Gastrocnemius medialis (tissue), 4 donors: ENCODE data around the gene SLC1A2. TPM values are rescaled to one million over a fixed set of nuclear protein-coding genes. Genes with fewer than 3 reads are reported as not detected.

ENCODE experiments used
- ATAC-seq, 2 donors: fragments of 150-250 bp; one replicate each; pipeline ENCODE4 v1.9.1; 2016
- DNase-seq, 2 donors: peaks; one replicate each; pipeline ENCODE4 v3.0.0-alpha.2; 2019
- H3K27ac ChIP-seq, 4 donors: fragments of 200-600 bp; sonication (generic); 1 replicate in 1 of 4; 2 replicates in 3 of 4; pipeline ENCODE4 v1.5.1; 2016 to 2018; ENCODE audit warnings: mild to moderate bottlenecking in 2 of 4, moderate library complexity in 1 of 4
- H3K27me3 ChIP-seq, 3 donors: fragments of 200-600 bp; sonication (generic) in 2 of 3; 1 replicate in 1 of 3; 2 replicates in 2 of 3; pipeline versions ENCODE4 v1.5.1 to v1.6.0; 2016 to 2019; ENCODE audit warnings: mild to moderate bottlenecking in 1 of 3, moderate library complexity in 1 of 3
- H3K36me3 ChIP-seq, 2 donors: fragments of 200-600 bp; sonication (generic) in 1 of 2; one replicate each; pipeline ENCODE4 v1.5.1; 2017 to 2018
- H3K4me1 ChIP-seq, 2 donors: fragments of 200-600 bp; sonication (generic) in 1 of 2; one replicate each; pipeline ENCODE4 v1.5.1; 2016 to 2017; ENCODE audit warnings: mild to moderate bottlenecking in 2 of 2
- H3K4me3 ChIP-seq, 4 donors: fragments of 200-600 bp; sonication (generic) in 3 of 4; 1 replicate in 1 of 4; 2 replicates in 3 of 4; pipeline ENCODE4 v1.5.1; 2016 to 2019; ENCODE audit warnings: mild to moderate bottlenecking in 2 of 4
- H3K9me3 ChIP-seq, 3 donors: fragments of 200-600 bp; sonication (generic) in 2 of 3; 1 replicate in 1 of 3; 2 replicates in 2 of 3; pipeline ENCODE4 v1.5.1; 2016 to 2019
- CTCF ChIP-seq, 5 experiments: fragments of 450-650 bp in 3 of 5; fragments of 200-600 bp in 2 of 5; sonication (generic) in 2 of 5; IDR thresholded peaks in 4 of 5; conservative IDR thresholded peaks in 1 of 5; 1 replicate in 4 of 5; 2 replicates in 1 of 5; pipeline ENCODE4 v1.5.1; 2016 to 2019; ENCODE audit warnings: antibody characterized with exemption in 5 of 5, mild to moderate bottlenecking in 3 of 5, moderate library complexity in 3 of 5
- POLR2A ChIP-seq, 2 donors: fragments of 450-650 bp; IDR thresholded peaks; one replicate each; pipeline ENCODE4 v1.6.1; 2017; ENCODE audit warnings: antibody characterized with exemption in 2 of 2, mild to moderate bottlenecking in 2 of 2, moderate library complexity in 2 of 2
- in situ Hi-C, 4 donors: fragments of 200-750 bp; cut with MboI; loops; one replicate each; pipeline versions ENCODE4 v1.15.0 to v1.8.0; 2017; ENCODE audit warnings: low sequenced_read_pairs in 4 of 4
- intact Hi-C: fragments of 100-400 bp; cut with DNase I; formaldehyde crosslinking; loops from one replicate; pipeline ENCODE4 v1.15.1; 2023; ENCODE audit warnings: low total_unique reads
- total RNA-seq, 4 donors: library from RNA; depleted of rRNA; stranded (reverse); fragments of >200 nt; gene quantifications; one replicate each; pipeline versions ENCODE4 v1.1.0 to v1.2.3, GENCODE V29; 2016

Gene SLC1A2
- total RNA-seq, 4 donors from 2014 or later = 0.15 to 1.1 (median 0.52) TPM

DNA sequence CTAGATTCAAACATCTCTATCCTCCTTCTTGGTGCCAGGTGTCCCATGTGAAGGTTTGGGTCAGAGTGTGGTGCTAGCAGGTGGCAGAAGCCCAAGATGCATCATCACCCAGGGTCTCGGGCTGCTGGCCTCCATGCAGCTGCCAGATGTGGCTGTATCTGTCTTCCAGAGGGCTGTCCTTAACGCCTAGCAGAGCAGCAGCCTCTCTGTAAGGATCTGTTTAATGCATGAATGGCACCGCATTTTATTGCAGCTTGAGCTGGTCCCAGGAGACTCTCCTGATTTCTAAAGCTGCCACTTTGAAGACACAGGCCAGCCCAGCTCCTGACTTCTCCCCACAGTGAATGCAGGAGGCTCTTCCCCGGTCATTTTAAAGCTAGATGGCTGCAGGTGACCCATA lies 26.3 kb downstream of the SLC1A2 start:
- no peak for DNase-seq
- Histone ChIP-seq H3K4me1 (peaks cover 3 to 4% of the 10 kb centered on the region in 2 donors), H3K4me3 (no peak overlapping the region), H3K9me3 (no peaks in the 10 kb centered on the region), H3K27ac (no peak overlapping the region), H3K36me3 (no peaks in the 10 kb centered on the region), H3K27me3 (no peaks in the 10 kb centered on the region)
- intact Hi-C loops (loop anchor here (5.0 kb wide), 3 partner anchors 156 to 806 kb away; no protein-coding TSS in a partner anchor), in situ Hi-C loops (loop anchor here in 2 of 4 donors (5.0 to 25.0 kb wide), 4 partner anchors 148 to 806 kb away; no protein-coding TSS in a partner anchor)
- TF ChIP-seq CTCF (IDR thresholded peaks at IDR 0.05 in 4 of 5, conservative IDR thresholded peaks at IDR 0.05 in 1 of 5) (no peak), POLR2A (IDR thresholded peaks at IDR 0.05) (no peak)
- ATAC-seq = no peak

DNA sequence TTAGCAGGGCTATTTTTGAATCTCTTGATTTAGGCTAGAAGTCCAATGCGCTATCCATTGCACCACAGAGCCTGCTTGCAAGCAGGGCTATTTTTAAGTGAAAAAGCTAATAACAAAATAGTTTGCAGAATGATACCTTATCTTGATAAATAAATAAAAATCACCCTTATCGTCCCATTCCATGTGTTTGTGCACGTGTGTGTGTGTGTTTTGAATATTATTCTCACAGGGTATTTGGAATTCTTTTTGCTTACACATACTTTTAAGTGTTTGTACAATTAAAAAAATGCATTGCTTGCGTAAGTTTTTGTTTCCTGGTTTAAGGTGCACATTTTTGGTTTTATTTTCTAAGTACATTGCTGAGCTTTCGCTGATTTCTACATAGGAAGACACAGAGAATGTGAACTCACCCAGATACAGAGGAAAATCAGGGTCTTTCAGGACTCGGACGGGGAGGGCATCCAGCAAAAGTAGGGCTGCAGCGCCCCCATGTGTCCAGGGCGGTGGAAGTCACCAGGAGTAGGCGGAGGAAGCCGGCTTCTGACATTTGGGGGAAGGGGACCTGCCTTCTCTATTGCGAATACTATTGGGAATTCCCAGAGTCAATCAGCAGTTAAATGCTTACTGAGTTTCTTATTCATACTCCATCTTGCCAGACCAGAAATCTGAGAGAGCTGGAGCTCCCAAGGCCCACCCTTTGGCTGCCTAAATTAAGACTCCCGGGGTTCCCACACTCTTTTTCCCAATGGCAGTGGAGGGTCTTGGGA lies 27.3 kb downstream of the SLC1A2 start:
- TF ChIP-seq POLR2A (IDR thresholded peaks at IDR 0.05) (no peak), CTCF (IDR thresholded peaks at IDR 0.05 in 4 of 5, conservative IDR thresholded peaks at IDR 0.05 in 1 of 5) (peak; percentile 80 to 88 (median 83))
- H3K9me3 ChIP-seq = no peaks in the 10 kb centered on the region
- peaks cover 3 to 4% of the 10 kb centered on the region in 2 donors for H3K4me1 ChIP-seq
- DNase-seq (peak; percentile 26 to 52), ATAC-seq (peak; percentile 61 to 65)
- peak overlapping the region in 1 of 4 donors; percentile 29 for H3K4me3 ChIP-seq
- H3K27me3 ChIP-seq = no peaks in the 10 kb centered on the region
- in situ Hi-C loops = loop anchor here in 2 of 4 donors (5.0 to 25.0 kb wide), 4 partner anchors 147 to 805 kb away; no protein-coding TSS in a partner anchor
- no peak overlapping the region for H3K27ac ChIP-seq
- intact Hi-C loops = loop anchor here (1.0 to 5.0 kb wide), 4 partner anchors 155 to 805 kb away; no protein-coding TSS in a partner anchor
- H3K36me3 ChIP-seq = no peaks in the 10 kb centered on the region

DNA sequence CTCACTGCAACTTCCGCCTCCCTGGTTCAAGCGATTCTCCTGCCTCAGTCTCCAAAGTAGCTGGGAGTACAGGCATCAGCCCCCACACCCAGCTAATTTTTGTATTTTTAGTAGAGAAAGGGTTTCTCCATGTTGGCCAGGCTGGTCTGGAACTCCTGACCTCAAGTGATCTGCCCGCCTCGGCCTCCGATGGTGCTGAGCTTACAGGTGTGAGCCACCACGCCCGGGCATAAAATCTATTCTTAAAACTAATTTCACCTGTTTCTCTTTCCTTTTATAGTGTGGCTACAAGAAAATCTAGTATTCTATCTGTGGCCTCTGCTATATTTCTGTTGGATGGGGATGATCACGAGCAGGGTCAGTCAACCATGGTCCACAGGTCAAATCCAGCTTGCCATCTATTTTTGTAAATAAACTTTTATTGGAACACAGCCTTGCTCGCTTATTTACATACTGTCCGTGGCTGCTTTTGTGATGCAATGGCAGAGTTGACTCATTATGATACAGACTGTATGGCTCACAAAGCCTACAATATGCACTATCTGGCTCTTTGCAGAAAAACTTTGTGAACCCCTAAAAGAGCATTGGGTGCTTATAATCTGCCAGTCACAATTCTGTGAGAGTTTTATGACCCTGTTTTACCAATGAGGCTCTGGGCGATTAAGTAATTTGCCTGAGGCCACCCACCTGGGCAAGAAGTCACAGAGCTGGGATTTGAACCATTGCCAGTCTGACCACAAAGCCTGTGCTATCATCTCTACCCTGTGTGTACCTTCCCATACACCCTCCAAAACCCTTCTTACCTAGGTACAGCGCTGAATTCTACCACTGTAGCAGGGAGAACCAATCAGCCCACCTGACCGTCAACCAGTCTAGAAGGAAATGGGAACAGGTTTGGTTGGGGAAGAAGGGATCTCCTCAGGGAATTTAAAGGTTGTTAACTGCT lies 28.3 kb downstream of the SLC1A2 start:
- in situ Hi-C loops = loop anchor here in 2 of 4 donors (5.0 to 25.0 kb wide), 4 partner anchors 146 to 804 kb away; no protein-coding TSS in a partner anchor

More for the DNA sequence above, 28.3 kb downstream of the SLC1A2 start:
- H3K9me3 ChIP-seq = no peaks in the 10 kb centered on the region
- no peak overlapping the region for H3K4me3 ChIP-seq
- no peaks in the 10 kb centered on the region for H3K36me3 ChIP-seq
- H3K27ac ChIP-seq = no peak overlapping the region
- ATAC-seq (no peak), DNase-seq (no peak)
- H3K27me3 ChIP-seq = no peaks in the 10 kb centered on the region
- H3K4me1 ChIP-seq = peaks cover 3 to 4% of the 10 kb centered on the region in 2 donors
- no peak for TF ChIP-seq CTCF (IDR thresholded peaks at IDR 0.05 in 4 of 5, conservative IDR thresholded peaks at IDR 0.05 in 1 of 5)
- TF ChIP-seq POLR2A (IDR thresholded peaks at IDR 0.05) = no peak
- intact Hi-C loops = loop anchor here (5.0 kb wide), 3 partner anchors 154 to 804 kb away; no protein-coding TSS in a partner anchor
